HG02763 (cell line): ENCODE results near the gene INTS14.
"Not testable (repeated sequence)": the region's sequence is repeated elsewhere in the genome, so short reads cannot be mapped to it uniquely, and the experiment has no call there.

Experiments
- ATAC-seq: cut with Tn5 transposase; IDR thresholded peaks from one replicate; pipeline ENCODE4 v1.9.1; 2021; ENCODE audit warnings: mild to moderate bottlenecking, moderate library complexity; ENCODE audit not compliant: unreplicated experiment

The INTS14 gene

GRCh38 chr15:65632780-65633375 is 21.9 kb upstream of the INTS14 start:
- no peak for ATAC-seq

DNA sequence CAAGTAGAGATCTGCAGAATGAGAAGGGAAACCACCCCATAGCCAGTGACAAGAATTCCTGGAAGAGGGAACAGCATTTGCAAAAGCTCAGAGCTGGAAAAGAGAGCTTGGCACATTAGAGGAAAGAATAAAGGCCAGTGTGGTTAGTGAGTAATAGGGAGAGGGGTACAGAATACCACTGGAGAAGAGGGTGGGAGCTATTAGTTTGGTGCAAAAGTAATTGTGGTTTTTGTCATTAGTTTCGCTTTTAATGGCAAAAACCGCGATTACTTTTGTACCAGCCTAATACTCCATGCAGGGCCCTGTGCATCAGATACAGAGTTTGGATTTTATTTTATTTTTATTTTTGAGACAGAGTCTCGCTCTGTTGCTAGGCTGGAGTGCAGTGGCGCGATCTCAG is 20.6 kb upstream of the INTS14 start:
- no peak for ATAC-seq

DNA sequence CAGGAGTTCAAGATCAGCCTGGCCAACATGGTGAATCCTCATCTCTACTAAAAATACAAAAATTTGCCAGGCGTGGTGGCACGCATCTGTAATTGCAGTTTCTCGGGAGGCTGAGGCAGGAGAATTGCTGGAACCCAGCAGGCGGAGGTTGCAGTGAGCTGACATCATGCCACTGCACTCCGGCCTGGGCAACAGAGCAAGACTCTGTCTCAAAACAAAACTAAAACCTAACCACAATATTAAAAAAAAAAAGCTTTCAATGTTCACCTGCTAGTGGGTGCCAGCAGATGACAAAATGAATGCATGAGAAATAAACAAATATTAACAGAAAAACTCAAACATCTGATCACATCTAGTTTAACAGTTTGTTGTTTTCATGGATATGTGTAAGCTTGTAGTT is 19.8 kb upstream of the INTS14 start:
- ATAC-seq, result no peak

DNA sequence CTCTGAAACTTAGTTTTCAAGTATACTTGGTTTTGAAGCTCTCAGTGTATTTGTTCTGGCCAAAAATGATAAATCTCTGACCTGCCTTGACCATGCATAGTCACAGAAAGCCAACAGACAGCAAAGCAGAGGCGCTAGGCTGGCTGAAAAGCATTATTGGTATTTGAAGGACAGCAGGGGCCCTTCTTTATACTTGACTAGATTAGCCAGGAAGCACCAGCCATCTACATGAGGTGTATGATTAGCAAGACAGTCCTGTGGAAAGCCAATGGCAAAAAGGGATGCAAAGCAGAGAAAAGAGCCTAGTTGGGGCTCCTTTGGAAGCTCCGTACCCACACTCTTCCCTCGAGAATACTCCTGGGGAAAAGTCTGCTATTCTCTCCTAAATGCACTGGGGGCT is 18.6 kb upstream of the INTS14 start:
- ATAC-seq, result no peak

- ATAC-seq, result no peak
Measured at GRCh38 chr15:65626856-65627255, 15.9 kb upstream of the INTS14 start.

DNA sequence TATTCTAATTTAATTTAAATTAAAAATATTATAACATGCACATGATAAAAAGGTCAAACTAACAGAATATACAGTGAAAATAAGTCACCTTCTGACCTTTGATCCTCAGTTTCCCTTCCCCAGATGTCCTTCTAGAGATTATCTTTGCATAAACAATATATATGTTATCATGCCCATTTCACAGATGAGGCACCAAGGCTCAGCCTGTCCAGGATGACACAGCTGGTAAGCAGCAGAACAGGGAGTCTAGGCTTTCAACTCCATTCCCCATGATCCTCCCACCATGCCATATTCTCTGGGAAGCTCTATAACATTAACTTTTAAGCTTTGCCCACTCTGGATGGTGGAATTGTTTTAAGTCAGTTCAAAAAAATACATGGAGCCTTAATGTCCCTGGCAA is 12.2 kb upstream of the INTS14 start:
- ATAC-seq, result no peak

DNA sequence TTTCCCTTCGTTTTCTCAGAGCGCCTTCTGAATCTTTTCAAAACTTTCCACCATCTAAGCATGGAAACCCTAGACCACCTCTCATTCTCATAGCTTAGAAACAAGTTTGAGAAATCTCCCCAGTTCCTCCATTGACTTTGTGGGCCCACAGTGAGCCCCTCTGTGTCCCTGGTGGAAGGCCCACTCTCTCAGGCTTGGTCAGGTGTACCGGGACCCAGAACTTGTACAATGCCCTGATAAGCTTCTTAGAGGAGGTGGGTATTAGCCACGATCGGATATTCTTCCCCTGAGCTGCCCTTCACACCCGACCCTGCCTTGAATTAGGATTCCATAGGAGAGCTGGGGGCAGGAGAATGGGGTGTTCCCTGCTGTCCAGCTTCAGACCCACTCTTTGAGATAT is 10.7 kb upstream of the INTS14 start, which contains the start of gene SLC24A1:
SLC24A1 (plus strand) TSS at position 301 of the 400 bp plus-strand sequence. CDS start 2,143 bp downstream, outside the sequence.
- ATAC-seq, result no peak

DNA sequence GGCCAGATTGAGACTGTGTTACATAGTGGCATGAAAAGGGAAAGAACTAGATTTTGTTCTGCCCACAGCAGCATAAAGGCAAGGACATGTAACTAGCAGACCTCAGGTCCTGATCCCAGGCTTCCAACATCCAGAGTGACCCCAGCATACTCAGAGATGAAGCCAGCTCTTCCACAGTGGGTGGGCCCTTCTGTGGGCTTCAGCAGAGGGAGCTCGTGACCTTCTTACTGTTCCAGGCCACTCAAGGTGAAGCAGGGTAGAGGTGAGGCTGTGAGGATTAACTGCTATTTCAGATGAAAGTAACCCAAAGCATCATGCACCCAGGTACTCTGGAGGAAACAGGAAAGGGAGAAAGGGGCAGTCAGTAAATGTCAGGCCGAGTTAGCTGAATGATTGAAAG is 9.9 kb upstream of the INTS14 start:
- ATAC-seq, result no peak

DNA sequence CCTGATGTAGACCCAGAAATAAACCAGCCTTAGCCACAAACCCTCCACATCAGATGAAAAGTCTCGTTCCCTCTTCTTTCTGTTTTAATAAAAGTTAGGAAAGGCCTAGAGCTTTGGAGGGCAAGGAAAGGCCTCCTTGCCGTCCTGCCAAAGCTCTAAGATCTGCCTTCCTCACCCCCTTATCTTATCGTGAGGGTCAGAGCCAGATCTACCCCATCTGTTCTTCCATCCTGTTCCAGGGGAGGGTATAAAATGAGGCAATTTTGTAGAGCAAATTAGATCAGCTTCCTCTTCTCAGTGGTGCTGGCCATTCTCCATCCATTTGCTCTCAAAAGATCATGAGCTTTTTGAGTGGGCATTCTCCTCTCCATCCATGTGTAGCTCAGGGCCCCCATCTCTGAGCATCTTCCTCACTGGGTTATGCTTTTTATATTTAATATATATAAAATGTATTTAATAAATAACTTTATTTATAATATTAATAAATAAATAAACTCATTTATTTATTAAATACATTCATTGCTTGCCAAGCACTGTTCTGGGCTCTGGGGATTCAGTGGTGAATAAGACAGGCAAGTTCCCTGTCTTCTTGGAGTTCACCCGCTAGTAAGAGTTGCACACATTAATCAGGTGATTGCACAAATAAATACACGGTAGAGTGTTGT is 8.8 kb upstream of the INTS14 start:
- ATAC-seq, result no peak

DNA sequence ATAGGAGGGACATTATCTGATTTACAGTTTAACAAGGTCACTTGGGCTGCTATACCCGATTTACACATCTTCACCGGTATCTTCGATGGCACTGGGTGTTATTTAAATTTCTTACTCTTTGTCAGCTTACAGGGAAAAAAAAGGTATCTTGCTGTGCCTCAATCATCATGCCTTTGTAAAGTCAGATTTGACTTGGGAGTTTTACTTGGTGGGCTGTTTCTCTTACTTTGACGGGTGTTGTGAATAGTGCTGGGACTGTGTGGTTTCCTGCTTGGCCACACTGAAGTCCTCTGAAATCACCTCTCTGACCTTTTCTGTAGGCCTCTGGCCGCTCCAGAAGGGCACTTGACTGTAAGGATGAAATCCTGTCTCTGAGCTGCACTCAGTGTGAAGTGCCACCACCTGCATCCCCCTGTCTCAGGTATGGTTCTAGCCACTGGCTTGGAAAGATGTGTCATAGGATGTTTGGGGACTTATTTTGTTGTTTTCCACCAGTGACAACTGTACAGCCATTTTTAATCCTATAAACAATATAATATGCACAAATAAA is 7.7 kb upstream of the INTS14 start:
- no peak for ATAC-seq

GRCh38 chr15:65615887-65616286 is 5.0 kb upstream of the INTS14 start:
- ATAC-seq, result not testable (repeated sequence)

GRCh38 chr15:65612949-65613744 is 2.2 kb upstream of the INTS14 start:
- ATAC-seq, result no peak

GRCh38 chr15:65612616-65612946 is 1.6 kb upstream of the INTS14 start:
- ATAC-seq, result no peak

DNA sequence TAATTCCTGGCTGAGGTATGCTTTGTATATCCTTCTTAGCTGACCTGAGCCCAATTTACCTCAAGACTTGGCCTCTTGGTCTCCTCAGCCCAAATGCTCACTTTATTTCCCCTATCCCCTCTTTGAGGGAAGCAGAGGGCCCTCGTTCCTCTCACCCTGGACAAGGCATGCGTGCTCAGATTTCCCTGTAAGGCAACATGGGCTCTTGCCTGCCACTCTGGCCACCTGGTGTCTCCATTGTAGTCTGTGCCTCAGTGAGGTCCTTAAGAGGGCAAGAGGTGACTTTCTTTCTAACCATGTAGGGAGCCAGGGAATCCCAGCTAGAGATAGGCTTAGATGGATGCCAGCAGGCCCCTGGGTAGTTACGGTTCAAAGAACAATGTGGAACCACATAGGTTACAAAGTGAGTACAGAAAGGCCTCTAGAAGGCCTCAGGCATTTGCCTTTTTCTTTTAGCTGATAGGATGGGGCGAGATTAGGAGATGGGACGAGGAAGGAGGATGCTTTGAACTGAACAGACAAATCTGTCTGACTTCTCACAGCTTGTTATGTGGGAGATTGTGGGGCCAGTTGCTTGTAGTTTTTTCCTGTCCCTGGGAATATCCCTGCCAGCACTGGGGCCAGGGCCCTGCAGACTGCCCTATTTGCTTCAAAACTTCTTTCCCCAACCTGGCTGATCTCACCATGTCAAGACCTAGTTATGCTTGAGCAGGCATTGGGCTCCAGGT is 1.1 kb upstream of the INTS14 start:
- no peak for ATAC-seq

DNA sequence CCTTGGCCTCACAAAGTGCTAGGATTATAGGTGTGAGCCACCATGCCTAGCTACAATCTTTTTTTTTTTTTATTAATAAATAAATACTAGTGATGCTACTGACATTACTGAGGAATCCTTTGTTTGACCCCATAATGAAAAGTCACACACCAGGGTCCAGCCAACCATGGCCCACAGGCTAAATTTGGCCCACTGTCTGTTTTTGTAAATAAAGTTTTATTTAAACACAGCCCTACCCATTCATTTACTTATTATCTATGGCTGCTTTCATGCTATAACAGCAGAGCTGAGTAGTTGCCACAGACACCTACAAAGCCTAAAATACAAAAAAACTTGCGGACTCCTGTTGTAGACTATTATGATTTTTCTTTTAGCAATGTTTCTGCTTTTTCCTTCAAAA is 7.4 kb downstream of the INTS14 start:
- no peak for ATAC-seq

- ATAC-seq, result no peak
Measured at GRCh38 chr15:65603134-65603533, 7.8 kb downstream of the INTS14 start.

DNA sequence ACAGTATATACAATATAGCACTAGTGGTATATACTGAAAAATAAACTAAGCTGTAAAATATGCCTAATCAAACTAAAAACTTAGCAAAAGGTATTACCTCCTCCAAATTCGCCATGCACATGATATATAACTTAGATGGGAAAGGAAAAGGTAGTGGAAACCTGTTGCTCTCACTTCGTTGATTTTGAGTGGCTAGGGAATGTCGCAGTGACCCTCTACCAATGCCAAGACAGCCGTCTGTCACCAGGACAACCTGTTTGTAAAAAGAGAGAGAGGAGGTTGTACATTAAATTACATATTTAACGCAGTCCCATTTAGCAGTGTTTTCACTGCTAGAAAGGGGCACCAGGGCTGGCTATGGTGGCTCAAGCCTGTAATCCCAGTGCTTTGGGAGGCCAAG is 11.3 kb downstream of the INTS14 start:
- ATAC-seq, result no peak

- ATAC-seq, result no peak
Measured at GRCh38 chr15:65598468-65598867, 12.5 kb downstream of the INTS14 start.

DNA sequence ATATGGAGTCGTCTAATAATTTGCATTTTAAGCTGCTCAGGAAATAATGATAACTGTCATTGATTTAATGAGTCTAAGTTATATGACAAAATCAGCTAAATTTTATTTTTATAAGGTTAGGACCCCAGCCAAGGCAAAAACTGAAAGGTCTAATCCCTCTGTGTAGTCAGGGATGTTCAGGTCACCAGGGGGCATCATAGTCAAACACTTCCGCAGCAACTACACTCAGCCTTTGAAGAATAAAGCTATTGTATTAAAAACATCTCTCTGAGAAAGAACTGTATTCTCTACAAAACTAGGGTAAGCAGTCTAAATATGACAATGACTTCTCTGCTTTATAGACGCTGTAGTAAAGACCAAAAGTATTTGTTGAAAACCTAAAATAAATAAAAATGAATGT is 15.0 kb downstream of the INTS14 start:
- ATAC-seq, result no peak

DNA sequence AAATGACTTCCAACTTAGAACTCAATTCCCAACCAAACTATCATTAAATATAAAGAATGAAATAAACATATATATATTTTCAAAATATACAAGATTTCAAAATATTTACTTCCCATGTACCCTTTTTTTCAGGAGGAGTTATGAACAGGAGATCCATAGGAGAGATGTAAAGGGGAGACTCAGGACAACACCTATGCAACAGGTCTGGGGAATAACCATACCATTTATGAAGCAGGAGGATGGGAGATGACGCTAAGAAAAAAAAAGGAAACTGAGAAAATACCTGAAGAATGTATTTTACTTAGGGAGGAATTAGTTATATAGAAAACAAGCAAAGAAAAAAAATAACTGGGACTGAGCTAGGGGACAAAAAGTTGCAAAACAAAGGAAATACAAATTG is 23.8 kb downstream of the INTS14 start:
- ATAC-seq, result no peak

GRCh38 chr15:65584241-65584640 is 26.7 kb downstream of the INTS14 start:
- ATAC-seq, result no peak
